COLO668 (cell line): Measurements from ENCODE around the gene IKBKE.

ENCODE experiments used
- DNase-seq: peaks from one replicate; lab custom pipeline; 2025; ENCODE audit not compliant: unreplicated experiment; lab: John Stamatoyannopoulos, UW

Gene IKBKE

DNA sequence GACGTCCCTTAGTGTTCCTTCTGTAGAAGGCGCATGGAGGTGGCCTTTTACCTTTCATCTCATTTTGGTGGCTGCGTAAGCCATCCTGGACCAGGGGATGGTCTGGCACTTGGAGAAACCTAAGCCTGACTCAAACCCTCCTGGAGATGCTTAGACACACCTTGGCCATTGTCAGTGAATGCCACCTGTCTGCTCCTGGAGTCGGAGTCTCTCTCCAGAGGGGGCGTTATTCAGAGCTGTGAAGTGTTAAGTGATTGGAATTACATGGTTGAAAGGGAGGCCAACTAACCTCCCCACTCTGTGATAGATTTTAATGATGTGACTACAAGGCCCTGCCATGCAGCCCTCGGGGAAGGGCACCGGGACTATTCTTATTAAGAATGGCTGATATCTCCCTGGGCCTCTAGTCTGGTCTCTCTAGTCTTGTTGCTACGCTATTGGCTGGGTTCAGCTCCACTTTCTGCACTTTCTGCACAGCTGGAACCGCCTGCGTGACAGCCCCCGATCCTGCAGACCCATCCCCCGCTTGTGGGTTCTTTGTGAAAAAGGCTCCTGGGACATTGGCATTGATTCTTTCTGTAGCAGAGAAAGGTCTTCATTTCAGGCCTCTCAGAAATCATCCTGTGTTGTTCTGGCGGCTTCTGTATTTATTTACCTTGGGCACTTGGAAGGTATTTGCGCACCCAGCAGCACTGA is 41.2 kb downstream of the IKBKE start:
- DNase-seq = no peak

DNA sequence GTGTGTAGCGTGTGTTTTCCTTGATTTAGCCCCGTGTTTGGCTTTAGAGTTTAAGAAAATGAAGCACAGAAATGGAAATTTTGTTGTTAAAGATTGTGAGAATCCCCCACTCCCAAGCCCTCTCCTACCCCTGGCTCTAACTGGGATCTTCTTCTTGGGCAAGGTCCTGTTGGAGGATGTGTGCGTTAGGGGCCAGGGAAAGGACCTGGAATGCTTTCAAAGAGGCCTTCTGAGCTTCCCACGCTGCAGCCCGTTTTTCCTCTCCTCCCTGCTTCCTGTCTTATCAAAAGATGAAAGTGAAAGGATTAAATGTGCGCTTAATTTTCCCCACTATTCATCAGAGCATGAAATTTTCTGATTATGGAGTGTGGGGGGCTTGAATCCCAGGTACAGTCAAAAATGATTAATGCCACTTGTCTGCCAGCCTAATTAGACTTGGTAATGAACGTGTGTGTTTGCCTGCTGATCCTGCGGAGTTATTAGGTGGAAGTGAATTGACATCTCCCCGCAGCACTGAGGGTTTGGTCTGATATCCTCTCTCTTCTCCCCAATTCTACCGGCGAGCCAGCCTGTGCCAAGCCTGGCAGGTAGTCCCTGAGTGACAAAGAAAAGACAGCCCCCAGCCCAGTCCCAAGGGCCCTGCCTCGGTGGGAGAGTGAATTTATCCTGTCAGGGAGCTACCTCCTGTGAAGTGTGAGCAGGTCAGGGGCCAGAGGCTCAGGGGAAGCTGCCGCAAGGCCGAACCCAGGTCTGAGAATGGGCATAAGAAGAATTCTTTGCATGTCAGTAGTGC is 42.0 kb downstream of the IKBKE start:
- no peak for DNase-seq

DNA sequence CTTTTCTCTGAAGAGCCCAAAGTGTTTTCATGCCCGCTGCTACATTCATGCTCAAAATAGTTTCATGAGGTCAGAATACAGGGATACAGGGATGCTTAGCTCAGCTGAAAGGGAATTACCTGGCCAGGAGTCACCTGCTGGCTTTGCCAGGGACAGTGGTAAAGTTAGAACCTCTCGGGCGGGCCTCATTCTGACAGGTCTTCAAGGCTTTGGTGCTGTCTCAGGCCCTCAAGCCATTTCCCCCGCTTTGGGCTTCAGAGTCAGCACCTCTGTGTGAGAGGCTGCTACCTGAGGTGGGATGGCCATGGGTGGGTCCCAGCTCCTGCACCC is 42.5 kb downstream of the IKBKE start:
- no peak for DNase-seq

DNA sequence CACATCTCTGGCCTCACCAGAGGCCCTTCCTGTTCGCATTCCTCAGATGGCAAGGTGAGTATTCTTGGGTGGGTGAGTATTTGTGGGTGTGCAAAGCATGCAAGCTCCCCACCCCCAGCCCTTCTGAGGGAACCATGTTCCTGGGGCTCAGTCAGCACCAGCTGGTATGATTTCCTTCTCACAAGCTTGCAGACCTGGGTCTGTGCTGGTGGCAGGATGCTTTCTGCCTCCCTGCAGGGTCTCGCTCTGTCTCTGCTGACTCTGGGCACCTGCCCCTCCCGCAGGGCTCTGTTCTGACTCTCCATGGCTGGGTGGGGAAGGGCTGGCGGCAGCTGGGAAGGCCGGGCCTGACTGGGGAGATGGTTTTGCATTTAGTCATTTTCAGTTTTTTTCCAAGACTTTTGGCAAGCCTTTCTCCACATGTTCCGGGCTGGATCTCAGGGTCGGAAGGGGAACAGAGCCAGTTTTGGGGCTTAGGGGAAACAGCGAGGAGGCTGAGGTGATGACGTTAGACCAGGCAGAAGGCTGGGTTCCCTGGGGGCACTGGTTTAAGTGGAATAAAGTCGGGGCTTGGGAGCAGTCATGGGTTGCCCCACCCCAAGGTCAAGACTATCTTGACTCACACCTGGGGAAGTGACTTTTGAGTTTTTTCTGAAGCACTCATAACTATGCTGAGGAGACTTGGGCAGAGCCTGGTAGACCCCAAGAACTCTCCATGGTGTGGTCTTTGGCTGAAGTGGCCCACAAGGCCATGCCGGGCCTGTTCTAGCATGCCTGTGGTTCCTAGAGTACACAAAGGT is 43.2 kb downstream of the IKBKE start:
- DNase-seq = no peak

DNA sequence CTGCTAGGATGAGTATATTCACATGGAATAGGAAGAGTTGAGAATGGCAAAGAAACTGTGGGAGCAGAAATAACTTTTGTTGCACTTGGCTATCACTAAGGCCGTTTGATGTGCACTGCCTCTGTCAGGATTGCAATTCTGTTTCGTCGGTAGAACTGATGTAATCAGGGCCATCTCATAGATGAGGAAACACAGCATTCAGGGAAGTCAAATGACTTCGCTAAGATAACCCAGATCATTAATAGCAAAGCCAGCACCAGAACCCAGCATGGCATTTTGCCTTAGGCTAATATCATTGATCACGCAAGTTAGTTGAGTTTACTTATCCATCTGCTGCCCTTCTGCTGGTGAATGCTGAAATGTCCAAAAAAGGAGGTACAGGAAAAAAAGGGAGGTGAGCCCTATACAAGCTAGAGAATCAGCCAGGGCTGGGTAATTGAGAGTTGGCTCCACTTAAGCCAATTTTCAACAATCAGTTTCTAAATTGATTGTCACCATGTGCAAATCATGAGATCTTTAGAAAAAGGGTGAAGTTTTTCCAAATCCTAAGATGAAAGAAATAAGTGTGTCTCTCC is 44.6 kb downstream of the IKBKE start:
- DNase-seq = no peak

DNA sequence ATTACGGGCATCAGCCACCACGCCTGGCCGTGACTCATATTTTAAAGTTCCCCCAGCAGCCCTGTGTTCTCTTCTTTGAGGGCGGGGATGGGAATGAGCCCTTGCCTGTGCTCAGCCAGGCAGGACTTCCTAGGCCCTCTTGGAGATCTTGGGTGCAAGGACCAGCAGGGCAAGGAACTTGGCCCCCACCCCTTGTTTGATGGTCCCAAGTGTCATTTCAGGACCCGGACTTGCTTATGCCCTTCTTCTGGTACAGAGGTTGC is 46.4 kb downstream of the IKBKE start:
- no peak for DNase-seq

DNA sequence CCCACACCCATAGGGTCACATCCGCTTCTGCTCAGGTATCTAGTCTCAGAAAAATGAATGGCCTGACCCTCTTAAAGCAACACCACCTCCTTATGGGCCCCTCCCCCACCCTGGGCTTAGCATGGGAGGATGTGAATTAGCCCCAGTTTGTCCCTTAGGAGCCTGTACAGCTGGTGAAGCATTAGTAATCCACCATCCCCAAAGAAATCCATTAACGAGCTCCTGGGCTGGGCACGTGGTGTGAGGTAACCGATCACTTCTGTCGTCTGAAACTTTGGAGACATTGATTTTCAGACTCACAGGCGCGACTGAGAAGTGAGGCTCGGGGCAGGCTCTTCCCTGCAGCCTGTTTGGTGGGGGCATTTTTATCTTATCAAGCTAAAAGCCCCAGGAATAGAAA is 47.5 kb downstream of the IKBKE start:
- no peak for DNase-seq

DNA sequence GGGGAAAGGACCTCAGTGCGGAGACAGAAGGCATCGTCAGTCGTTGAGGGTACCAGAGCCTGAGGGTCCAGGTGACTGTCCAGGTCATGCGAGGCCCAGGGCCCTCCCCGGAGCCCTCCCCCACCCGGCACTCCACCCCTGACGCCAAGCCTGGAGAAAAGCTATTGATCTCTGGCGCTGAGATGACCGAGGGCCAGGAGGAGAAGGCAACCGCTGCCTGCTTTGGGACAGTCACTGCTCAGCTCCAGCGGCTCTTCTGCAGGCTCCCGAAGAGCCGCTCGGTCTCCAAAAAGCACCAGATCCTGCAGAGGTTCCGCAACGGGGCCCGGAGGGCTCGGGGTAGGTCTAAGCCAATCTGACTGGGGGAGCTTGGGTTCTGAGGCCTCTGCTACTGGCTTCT is 47.9 kb downstream of the IKBKE start:
- DNase-seq = no peak

DNA sequence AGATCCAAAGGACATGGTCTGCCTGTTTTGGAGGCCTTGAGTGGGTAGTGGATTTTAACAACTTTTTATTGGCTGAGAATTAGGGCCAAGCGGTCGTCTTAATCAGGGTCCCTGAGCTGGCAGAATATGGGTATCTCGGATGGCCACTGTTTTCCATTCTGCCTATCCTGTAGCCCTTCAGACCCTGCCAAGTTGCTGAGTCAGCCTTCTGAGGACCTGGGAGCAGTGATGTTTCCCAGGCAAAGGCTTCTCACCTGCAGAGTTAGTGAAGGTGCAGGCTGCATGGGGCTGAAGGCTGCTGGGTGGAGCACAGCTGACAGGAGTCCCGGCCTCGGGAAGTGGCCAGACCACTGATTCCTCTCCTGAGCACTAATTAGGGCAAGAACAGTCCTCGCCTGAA is 48.5 kb downstream of the IKBKE start:
- DNase-seq = no peak

DNA sequence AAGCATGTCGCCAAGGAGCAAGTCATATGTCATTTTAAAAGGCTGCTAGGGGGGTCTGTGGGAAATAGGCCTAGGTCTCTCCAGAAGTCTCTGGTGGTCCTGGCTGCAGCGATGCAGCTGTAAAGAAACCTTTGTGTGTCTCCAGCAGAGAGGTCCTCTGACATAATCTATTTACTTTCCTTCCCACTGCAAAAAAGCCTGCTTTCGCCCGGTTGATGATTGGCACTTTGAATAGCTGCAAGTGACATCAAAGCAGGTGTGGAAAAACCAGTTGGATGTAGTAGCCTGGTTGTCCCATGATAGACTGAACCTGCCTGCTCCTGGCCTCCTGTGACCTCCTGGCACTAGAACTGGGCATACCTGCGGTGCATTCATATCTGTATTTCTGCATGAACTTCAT is 50.9 kb downstream of the IKBKE start:
- DNase-seq = peak; percentile 51

DNA sequence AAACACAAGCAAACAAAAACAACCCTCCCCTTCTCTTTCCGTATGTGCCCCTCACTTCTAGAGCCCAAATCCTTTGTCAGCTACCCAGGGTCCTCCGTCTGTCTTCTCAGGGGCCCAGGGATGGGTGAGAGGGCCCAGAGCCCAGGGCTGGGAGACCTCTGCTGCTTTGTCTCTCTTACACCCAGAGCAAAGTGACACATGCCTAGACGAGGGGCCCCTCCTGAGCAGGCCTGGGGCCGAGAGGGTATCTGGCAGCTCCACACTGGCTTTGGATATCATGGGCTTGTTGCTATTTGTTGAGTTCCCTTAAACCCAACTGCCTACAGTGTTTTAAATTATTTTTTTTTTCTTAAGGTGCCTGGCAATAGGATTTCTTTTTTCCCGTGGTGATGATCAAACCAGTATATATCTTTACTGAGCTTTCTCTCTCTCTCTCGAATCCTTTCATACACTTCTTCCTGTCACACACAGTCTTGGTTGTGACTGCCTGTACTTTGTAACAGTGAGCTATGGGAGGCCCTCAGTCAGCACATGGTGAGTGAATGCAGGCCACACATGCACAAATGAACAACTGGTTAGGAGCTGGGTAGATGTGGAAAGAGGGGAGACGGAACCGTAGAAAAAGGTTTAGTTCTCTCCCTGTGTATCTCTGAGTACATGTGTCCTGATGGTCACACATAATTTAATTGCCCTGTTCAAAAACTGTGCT is 51.6 kb downstream of the IKBKE start:
- no peak for DNase-seq

DNA sequence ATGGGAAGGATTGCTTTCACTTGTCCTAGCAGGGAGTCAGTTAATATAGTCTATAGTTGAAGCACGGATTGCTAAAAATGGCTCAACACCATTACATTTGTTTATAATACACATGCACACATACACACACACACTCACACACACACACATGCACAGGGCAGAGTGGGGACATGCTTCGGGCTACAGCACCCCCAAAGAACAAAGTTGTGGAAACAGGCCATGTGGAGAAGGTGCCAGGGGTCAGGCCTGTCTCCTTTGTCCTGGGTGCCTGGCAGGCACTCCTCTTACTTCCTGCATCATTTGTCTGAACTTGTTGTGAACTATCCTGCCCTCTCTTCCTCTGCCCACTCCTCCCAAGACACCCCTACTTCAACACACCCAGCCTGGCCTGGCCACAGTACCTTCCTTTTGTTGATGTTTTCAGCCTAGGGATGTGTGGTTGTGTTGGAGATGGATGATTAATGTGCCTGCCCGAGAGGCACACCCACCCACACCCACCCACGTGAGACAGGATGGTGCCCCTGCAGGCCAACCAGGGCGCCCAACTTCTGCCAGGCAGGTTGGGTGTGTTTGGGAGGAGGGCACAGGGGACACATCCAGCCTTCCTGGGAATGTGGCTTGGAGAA is 54.6 kb downstream of the IKBKE start:
- DNase-seq = no peak

DNA sequence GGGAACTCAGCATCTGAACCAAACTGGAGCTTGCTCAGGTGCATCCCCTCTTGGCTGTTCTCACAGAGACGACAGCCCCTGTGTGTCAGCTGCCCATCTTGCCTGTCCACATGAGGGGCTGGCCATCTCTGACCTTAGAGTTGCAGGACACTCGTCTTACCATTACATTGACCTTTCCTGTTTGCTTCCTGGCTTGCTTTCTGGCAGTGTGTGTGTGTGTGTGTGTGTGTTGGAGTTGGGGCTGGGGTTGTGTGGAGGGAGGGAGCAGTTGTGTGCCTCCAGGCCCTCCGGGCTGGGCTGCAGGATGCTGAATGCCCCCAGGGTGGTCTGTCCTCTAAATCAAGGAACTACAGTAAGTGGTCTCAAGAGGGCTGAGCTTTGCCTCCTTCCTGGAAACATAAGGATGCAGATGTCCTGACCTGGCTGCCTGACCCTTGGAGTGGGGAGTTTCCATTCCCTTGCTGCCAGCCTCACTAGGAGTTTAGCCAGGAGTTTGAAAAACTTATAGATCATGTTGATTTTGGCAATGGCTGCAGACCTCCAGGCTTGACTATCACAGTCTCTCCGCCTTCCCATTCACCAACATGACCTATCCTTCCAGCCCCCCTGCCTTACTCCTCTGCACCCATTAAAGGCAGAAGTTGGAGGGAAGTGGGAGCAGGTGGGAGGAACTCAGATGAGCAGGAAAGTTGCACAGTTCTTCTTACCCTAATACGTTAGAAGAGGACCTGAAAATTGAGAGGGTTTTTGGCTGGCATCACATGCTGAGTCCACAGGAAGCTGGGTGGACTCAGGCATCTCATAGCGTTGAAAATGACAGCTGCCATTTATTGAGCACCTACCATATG is 56.0 kb downstream of the IKBKE start:
- no peak for DNase-seq

DNA sequence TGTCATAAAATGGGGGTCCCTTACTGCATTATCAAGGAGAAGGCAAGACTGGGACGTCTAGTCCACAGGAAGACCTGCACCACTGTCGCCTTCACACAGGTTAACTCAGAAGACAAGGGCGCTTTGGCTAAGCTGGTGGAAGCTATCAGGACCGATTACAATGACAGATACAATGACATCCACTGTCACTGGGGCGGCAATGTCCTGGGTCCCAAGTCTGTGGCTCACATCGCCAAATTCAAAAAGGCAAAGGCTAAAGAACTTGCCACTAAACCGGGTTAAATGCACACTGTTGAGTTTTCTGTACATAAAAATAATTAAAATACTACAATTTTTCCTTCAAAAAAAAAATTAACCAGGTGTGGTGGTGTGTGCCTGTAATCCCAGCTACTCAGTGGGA is 59.1 kb downstream of the IKBKE start:
- no peak for DNase-seq

DNA sequence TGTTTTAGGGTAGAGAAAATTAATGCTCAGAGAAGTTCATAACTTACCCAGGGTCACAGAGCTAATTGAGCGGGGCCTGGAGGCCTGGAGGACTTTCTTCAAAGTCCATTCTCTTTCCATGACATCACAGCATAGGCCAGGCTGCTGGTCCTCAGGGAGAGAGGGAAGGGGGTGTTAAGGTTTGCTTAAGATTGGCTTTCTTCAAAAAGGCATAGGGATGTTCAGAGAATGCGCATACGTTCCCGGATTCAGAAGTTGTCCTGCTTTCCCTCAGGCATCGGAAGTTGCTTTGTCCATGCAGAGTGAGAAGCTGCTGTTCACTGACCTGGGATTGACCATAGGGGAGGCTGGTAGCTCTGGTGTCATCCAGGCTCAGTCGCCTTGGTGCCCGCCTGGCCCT is 62.1 kb downstream of the IKBKE start:
- DNase-seq = no peak

DNA sequence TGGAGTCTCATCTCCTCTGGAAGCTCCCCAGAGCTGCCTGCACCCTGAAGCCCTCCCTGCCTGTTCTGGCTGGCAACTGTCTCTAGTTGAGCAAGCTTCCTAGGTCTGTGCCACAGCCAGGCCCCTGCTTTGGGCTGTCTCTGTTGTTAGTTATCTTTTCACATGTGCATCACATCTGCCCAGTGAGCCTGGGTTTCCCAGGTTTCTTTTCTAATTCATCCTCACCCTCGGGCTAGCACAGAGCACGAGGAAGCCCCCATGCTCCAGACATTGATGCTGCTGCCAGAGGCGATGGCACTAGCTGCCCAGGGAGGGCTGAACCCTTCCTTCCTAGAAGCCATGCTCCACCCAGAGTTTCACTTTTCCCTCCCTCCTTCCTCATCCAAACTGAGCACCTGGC is 64.3 kb downstream of the IKBKE start:
- DNase-seq = no peak

DNA sequence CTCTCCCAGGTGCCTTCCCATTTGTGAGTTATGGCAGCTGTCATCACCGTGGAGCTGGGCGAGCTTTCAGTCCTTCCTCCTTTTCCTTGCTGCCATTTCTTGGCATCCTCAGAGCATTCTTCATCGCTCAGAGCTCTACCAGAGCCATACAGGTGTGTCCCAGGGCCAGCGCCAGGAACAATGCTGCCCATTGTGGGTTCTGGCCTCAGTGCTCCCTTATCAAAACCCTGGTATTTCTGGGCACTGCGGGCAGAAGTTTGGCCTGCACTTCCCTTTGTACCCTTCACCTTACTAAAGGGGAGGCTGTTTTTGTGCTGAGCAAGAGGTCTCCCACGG is 65.5 kb downstream of the IKBKE start:
- no peak for DNase-seq

DNA sequence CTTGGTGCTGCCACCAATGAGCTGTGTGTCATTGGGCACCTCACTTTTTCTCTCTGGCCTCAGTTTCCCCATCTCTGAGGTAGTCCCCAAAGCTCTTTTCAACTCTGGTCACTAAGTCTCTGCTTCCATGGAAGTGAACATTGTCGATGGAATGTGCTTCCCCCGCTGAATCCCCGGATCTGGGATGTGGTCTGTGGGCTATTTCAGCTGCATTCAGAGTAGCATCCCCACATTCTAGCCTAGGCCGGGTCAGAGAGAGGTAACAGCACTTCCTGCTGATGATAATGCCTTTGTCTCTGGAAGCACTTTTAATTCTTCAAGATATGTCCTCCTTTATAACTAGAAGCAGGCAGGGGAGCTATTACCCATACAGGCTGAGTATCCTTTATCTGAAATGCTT is 66.9 kb downstream of the IKBKE start:
- DNase-seq = no peak

DNA sequence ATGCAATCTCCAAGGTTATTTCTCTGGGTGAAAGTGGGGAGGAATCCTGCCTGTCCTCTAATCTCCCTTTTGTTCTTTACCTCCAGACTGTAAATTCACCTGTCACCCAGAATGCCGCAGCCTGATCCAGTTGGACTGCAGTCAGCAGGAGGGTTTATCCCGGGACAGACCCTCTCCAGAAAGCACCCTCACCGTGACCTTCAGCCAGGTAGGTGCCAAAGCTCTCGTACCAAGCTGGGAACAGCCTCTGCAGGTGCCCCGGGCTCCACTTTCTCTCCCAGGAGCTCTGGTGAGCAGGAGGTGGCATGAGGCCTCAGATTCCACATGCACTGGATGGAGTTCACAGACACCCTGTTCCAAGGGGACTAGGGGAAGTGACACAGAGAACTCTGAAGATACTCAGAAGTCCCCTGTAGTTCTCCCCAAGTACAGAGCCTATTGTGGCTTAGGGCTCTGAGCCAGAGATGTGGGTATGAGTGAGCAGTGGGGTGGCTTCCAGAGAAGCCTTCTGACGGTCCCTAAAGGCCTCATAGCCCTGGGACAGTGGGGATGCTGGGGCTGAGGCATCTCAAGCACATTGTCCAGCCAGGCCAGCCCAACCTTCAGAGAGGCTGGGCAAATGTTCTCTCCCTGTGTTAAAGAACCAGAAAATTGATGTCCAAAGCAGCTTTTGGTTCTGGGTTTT is 68.0 kb downstream of the IKBKE start:
- DNase-seq = no peak
